ENCODE data around the gene MIS12.

The MIS12 gene, protein sequence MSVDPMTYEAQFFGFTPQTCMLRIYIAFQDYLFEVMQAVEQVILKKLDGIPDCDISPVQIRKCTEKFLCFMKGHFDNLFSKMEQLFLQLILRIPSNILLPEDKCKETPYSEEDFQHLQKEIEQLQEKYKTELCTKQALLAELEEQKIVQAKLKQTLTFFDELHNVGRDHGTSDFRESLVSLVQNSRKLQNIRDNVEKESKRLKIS

DNA sequence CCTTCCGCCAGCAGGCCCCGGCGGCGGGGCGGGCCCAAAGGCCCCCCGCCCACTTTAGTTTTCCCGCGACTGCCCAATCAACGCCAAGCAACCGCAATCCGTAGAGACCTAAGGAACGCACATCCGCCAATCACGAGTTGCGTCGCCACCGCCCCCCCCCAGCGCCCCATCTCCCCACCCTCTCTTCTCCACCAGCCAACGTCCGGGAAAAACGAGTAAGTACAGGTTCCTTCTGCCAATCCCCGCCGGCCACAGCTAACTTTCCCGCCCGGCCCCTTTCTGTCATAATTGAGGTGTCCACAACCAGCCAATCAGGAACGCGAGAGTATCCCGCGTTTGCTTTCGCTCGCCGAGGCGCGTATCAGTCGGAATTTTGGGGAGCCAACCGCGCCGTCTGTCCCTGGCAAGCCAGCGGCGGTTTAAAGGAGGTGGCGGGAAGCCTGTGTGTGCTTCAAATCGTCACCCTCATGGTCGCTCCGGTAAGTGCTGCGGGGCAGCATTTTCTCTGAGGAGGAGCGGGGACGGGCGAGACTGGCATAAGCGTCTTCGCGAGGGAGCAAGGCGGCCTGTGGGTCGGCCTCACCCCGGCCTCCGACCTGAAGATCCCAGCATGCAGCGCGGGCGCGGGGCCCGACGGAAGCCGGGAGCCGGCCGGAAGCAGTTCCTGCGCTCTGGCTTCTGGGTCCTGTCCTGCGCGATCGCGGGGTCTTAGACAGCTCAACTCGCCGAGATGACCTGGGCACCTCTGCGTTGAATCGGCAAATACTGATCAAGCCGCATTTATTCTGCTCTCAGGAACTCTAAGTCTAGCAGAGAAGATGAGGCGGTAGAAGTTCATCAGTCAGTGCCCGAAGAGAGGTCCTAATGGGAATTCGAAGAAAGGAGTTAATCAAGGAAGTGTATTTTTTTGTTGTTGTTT is at the start of gene MIS12:
Gene MIS12, plus strand, starts transcription at position 361 of the 919 bp plus-strand sequence. CDS start 2,297 bp downstream, outside the sequence.
- DNase-seq (ENCODE audit: low read depth) = peak; percentile 96

DNA sequence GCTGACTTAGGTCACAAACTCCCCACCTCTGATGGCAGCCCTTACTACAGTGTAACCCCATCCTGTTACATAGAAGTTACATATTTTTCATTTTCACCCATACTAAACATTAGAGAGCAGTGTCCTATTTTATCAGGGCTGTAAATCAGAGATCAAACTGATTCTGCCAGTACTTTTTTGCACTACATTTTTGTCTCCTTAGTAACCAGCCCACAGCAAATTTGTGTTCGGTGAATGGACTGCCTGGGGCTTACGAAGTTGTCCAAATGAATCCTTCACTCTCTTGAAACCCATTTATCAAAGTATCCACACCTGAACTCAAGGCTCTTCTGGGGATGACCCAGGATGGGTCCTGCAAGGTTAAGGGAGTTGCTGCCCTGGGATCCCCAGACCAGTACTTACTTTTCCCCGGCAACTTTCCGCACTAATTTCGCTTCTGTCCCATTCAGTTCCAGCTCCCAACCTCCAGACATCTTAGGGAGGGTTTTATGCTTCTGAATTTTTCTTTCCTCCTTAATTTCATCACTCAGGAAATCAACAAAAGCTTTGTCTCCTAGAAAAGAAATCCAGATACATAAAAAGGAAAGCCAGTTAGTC is 48.5 kb upstream of the MIS12 start:
- DNase-seq (ENCODE audit: low read depth) = no peak

DNA sequence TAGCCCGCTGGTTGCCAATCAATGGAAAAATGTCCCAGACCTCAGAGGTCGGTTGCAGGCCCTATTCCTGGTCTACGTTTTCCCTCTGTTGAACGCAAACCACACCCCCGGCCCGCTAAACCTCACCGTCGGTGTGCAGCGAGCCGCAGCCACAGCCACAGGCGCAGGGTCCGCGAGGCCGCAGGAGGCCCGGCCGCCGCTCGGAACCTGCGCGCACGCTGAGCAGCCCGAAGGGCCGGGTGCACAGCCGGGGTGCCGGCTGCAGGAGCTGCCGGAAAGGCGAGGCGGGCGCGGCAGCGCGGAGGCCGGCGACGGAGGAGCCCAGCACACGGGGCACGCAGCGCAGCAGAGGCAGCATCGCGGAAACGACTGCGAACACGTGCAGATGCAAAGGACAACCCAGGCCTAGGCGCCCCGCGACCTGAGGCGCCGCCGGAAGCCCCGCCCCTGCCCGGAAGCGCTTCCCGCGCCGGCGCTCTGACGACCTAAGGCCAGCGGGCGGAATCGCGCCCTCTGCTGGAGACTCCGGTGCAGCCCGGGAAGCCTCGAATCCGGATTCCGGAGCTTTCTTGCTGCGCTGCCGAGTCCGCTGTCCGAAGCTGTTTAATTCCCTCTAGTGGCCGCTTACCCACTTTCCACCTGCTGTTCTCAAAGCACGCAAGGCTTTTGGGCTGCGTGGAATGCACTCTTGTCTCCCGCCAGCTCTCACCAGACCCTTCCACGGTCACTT is 47.5 kb upstream of the MIS12 start, which contains the start of gene C1QBP:
Gene C1QBP, minus strand, starts transcription at position 440 of the 730 bp plus-strand sequence. Its CDS starts 82 bp downstream, at position 358.
- peak; percentile 87 for DNase-seq (ENCODE audit: low read depth)

DNA sequence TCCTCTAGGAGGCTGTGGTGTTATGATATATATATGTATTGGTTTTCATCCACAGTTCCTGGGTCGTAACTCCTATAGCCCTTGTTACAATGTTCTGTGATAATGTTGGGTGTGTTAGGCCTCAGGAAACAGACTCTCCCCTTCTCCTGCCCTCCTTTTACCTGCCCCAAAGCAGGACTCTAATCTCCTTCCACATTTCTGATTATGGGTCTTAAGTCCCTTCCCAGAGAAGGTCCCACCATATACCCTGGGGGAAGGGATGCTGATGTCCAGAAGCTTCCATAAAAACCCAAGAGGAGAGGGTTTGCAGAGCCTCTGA is 47.0 kb upstream of the MIS12 start:
- no peak for DNase-seq (ENCODE audit: low read depth)

DNA sequence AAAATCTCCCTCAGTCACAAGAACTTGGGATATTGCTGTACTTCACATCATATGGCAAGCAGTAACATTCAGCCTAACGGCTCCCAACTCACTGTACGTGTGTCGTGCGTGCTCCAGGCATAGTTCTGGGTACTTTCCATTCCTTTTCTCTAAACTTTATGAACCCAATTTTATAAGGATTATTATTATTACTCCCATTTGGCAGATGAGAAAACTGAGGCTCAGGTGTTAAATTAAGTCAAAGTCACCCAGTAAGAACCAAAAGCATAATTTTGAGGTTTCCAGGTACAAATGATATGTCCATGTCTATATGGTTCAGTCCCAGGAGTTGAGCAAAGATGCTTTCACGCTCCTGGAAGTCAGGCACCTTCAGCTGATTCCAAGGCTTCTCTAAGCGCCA is 42.6 kb upstream of the MIS12 start:
- DNase-seq (ENCODE audit: low read depth) = no peak

DNA sequence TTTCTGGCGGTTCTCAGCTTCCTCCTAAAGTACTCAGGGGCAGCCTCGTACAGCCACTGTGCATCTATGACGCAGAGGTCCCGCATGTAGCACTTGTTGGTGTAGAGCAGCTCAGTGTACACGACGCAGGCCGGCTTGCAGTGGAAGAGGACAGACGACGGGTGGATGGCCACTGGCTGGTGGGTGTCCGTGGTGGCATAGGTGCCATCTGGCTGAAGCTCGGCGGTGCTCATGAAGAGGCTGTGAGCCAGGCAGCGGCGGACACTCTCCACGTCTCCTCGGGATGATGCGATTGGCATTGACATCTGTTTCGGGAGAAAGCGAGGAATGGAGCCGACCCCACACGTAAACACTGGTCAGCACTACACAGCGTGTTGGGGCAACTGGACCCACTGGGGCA is 42.2 kb upstream of the MIS12 start:
- no peak for DNase-seq (ENCODE audit: low read depth)

DNA sequence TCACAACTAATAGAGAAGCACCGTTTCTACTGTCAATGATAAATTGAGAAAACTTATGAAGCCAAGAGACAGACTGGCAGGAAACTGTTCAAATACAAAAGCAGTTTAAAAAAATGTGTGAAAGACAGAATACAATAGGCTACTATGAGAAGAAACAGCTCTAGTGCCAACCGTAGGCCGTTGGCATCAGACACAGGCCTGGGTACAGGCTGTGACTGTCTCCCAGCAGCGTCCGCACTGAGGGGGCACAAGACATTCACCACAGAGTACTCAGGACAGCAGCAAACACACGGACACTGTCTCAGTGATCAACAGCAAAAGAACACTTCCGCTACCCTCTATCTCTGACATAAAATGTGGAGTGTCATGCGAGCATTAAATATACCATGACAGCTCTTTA is 39.6 kb upstream of the MIS12 start:
- no peak for DNase-seq (ENCODE audit: low read depth)

DNA sequence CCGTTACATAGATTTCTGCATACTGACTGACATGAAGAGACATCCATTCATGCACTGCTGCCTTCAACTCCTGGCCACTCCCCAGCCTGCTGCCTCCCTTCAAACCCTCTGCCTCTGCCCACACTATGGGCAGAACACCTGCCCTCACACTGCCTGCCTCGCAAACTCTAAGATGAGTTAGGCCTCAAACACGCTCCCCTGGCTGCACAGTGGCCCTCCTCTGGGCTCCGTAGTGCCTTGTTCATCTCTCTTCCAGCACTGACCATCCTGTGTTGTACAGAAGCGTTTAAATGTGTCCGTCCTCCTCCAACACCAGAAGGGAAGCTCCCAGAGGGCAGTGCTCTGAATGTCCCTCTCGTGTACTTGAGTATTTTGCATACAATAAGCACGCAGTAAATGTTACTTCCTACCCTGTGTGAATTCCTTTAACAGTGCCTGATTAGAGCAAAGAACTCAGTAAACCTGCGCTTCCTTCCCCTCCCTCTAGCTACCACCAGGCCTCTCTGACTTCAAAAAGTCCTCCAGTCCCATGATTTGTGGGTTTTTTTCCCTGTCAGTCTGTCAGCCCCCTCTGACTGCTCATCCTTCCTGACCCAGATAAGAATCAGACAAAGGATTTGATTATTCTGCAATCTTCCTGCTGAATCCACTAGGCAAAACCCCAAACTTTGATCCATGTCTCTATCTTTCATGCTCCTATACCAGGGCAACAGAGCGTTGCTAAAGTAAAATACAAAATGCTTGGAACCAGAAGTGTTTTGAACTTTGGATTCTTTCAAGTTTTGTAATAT is 21.5 kb upstream of the MIS12 start:
- DNase-seq (ENCODE audit: low read depth) = no peak

DNA sequence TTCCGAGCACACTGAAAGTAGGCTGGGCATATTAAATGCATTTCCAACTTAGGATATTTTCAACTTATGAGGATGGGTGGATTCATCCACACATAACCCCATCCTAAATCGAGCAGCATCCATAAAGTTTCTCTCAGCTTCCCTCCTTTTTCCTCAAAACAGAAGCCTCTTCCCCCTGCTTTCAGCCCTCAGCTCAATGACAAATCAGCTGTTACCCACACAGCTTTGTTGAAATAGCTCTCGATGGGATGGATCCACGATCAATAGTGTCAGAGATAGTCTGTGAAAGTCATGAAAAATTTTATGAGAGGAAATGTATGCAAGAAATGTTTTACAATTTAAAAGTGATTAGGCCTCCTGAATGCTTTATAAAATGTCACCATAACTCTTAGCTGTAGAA is 20.1 kb upstream of the MIS12 start:
- DNase-seq (ENCODE audit: low read depth) = no peak

DNA sequence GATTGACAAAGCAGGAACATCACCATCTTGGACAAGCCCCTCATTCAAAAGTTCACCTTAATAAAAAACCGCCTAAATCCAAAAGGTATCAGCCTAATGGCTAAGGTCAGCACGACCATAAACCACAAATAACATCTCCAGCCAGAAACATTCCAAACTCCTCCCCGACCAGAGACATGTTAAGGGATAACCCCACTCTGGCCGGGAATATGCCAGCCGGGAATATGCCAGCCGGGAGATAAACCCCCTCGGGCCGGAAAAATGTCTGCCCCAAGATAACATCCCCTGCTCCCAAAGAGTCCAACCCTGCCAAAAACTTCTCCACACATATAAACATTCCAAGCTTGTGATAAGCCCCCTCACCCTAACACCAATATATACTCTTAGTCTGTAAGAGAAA is 18.9 kb upstream of the MIS12 start:
- DNase-seq (ENCODE audit: low read depth) = no peak

DNA sequence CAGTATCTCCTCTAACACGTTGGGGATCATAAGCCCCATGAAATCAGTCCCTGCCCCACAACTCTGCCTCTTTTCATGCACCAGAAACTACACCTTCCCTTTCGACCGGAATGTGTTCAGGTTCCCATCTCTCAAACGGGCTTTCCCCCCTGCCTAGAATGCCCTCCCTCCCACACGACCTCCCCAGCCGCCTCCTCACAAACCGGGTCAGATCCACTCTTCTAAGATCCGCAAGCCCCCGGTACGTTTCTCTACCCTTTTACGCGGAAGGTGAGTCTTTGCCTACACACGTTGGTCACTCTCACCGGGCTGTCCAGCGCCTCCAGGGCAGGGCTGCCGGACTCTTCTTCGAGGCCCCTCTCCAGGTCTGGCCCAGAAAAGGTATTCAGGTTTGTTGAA is 18.3 kb upstream of the MIS12 start:
- no peak for DNase-seq (ENCODE audit: low read depth)

DNA sequence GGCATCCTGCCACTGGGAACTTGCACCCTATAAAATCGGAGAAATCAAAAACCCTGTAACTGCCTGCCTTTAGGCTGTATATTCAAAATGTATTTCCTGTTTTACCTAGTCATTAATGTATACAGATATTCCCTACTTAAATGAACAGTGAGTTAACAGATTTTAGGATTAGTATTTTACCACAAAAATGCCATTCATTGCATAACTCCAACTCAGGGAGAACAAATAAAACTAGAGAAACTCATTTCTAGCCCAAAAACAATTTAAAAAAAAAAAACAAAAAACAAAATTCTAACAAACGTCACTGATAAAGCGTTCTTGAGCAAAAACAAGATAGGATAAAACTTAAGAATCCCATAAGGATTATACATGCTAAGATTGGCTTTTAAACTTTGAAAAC is 13.9 kb upstream of the MIS12 start:
- DNase-seq (ENCODE audit: low read depth) = no peak

DNA sequence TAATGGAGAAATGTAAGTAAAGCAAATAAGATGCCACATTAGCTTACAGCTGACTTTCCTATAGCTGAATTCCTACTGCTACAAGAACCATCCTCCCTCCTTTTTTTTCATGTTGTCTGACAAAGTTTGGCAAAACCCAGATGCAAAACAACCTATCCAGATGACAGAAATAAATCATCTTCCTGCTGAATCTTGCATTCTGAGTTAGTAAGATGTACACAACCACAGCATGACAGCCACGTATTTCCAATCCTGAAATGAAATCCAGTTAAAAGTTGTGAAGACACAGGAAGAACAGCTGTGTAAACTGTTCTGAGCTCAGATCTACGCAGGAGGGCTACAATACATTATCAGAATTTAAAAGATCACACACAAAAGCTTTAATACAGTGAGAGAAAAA is 12.5 kb upstream of the MIS12 start:
- no peak for DNase-seq (ENCODE audit: low read depth)

DNA sequence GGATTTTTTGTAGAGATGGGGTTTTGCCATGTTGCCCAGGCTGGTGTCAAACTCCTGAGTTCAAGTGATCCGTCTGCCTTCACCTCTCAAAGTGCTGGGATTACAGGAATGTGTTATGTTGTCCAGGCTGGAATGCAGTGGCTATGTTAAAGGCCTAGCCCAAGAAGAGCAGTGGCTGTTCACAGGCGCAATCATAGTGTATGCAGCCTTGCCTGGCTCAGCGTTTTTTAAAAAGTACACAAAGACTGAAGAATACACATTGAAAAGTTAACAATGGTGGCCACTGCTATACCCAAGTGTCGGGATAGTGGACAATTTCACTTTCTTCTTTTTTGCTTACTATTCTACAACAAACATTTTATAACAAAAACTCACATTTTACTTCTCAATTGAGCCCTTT is 7.4 kb upstream of the MIS12 start:
- no peak for DNase-seq (ENCODE audit: low read depth)

DNA sequence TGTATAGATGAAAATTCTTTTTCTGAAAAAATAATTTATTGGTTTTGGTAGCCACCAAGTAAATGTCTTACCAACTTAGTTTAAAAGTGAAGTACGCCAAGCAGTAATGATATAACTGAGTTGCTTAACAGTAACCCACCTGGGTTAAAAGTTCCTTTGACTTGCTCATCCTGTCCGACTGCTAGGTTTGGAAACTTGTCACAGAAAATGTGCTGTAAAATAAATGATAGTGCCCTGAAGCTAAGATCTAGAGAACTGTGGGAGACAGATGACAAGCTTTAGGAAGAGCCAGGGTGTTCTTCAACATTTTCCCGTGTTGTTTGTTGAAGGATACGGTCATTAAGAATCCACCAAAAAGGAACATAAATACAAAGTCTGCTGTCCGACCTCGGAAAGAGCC is 5.4 kb upstream of the MIS12 start:
- no peak for DNase-seq (ENCODE audit: low read depth)

DNA sequence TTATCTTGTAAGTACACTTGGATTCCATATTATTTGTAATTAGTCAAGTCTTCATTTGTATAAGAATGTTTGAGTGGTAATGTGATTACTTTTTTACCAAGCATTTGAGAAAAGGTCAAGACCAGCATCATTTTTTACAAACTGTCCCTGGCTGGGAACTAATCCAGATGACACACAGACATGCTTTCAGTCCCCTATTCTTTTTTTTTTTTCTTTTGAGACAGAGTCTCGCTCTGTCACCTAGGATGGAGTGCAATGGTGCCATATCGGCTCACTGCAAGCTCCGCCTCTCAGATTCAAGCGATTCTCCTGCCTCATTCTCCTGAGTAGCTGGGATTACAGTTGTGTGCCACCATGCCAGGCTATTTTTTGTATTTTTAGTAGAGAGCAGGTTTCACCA is 4.9 kb upstream of the MIS12 start:
- DNase-seq (ENCODE audit: low read depth) = no peak

DNA sequence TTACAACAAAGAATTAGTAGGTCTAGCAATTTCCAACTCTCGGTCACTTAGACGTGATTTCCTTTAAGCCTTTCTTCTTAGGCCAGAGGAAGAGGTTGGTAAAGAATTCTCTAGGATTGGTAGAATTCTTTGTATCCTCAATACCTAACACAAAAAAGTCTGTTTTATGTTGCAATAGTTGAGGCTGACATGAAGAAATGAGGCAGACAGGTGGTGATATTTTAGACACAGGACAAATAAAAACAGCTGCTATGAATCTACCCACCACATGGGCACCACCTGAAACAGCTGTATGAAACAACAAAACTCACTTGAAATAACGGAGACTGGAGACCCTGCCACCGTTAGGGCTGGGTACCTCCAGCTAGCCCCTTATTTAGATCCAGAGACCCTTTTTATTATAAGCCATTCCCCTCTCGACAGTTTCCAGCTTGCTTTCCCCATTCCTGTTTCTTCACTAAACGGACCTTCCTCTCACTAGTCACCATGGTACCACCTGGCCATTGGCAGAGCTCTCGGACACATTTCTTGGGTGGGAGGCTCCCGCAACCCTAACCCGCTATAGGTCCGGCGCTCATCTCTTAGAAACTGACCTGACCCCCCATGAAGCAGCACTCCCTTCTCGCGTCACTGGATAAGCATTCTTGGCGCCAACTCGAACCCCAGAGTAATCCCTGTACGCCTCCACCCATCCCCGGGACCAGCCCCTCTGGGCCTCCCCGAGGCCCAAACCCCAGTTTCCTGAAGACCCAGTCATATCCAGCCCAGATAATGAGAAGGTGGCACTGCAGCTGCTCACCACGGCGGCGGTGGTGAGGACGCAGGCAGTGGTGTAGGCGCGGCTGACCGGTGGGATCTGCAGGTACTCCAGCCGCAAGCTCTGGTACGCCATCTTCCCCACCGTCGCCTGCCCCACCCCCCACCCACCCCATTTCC is 828 bp upstream of the MIS12 start, which contains the start of gene DERL2:
Gene DERL2, minus strand, starts transcription at position 909 of the 936 bp plus-strand sequence. Its CDS starts 17 bp downstream, at position 892.
- no peak for DNase-seq (ENCODE audit: low read depth)

DNA sequence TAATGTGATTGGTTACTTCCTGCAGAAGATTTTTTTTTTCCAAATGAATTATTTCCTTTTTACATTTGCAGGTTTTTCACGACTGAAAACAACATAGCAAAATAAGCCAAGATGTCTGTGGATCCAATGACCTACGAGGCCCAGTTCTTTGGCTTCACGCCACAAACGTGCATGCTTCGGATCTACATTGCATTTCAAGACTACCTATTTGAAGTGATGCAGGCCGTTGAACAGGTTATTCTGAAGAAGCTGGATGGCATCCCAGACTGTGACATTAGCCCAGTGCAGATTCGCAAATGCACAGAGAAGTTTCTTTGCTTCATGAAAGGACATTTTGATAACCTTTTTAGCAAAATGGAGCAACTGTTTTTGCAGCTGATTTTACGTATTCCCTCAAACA is 2.4 kb downstream of the MIS12 start:
- DNase-seq (ENCODE audit: low read depth) = no peak

DNA sequence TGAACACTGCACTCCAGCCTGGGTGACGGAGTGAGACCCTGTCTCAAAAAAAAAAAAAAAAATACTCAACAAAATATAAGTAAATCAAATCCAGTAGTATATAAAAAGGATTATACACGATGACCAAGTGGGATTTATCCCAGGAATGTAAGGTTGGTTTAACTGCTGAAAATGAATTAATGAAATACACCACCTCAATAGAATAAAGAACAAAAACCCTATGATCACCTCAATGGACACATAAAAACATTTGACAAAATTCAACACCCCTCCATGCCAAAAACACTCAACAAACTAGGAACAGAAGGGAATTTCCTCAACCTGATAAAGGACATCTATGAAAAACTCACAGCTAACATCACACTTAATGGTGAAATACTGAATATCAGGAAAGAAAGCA is 6.6 kb downstream of the MIS12 start:
- DNase-seq (ENCODE audit: low read depth) = no peak

DNA sequence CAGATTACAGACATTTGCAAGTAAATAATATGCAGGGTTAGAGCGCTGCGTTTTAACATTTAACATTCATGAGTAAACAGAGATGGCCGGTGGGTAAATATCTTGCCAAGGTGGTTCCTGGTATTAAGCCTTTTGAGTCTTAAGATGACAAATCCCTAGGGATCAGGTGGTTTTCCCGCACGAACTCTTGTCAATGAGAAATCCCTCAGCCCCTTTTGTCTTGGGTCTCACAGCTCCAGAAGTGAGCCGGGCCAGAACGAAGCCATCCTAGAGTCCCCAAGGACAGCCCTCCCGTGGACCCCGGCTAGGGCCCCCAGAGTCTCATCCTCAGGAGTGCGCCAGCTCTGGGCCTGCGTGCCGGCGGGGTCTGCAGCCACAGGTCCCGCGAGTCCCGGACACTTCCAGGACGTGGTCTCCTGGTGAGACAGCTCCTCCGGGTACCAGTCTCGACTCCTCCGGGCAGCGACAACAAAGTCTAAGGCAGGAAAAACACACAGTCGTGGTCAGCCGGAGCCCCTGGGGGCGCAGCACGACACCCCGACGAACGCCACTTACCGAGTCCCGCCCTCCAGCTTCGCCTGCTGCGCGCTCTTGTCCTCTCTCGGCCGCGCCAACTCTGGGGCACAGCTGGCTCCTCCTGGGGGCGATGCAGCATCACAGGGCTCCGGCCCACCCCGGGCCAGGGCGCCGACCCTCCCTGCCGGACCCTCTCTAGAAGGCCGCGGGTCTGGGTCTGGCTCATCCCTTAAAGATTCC is 13.3 kb downstream of the MIS12 start:
- no peak for DNase-seq (ENCODE audit: low read depth)

Measured in activated T-cell treated with anti-CD3 and anti-CD28 coated beads for 24 hours (primary cell).